GM12874 (cell line): ENCODE measurements around the gene PLCXD3.

Source experiments
- CTCF ChIP-seq: IDR thresholded peaks from 2 replicates; pipeline ENCODE4 v1.5.1; 2011; ENCODE audit warnings: low read depth, mild to moderate bottlenecking, control low read depth, low read length, moderate library complexity; ENCODE audit not compliant: insufficient read depth

The PLCXD3 gene

GRCh38 chr5:41482715-41483114 is 27.7 kb downstream of the PLCXD3 start:
- no peak for TF ChIP-seq CTCF

DNA sequence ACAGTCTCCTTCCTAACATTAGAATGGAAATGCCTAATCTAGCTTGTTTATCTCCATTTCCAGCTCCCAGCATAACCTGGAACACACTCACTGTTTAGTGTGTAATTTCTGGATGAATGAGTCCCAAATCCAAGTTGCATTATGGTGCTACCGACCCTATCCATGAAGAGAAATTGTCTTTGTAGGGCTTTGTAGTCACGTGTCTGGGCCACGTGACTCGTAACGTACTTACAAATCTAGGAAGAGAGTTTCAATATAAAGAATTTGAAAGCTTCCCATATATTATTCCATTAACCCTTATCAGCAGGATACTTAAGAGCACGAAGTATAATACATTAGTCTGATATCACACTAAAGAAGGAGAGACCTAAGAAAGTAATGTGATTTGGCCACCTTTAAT is 28.2 kb downstream of the PLCXD3 start:
- TF ChIP-seq CTCF = no peak

GRCh38 chr5:41465493-41466171 is 44.8 kb downstream of the PLCXD3 start:
- TF ChIP-seq CTCF = no peak

GRCh38 chr5:41459557-41459956 is 50.8 kb downstream of the PLCXD3 start:
- no peak for TF ChIP-seq CTCF

GRCh38 chr5:41457094-41457493 is 53.3 kb downstream of the PLCXD3 start:
- TF ChIP-seq CTCF = no peak

DNA sequence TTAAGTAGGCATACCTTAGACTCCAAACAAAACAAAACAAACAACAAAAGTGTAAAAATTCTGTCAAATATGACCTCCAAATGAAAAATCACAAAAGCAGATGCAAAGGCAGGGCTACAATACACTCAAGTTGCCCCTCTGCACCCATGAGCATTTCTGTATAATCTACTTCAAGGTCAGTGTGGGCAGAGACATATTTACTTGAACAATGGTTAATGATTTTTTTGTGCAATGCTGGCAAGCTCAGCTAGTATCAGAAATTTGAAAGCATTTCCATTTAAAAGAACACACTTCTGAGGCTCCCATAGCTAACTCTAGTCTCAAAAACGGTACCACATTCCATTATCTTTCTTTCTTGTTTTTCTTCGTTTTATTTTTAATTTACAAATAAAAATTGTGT is 57.9 kb downstream of the PLCXD3 start:
- TF ChIP-seq CTCF = no peak

- TF ChIP-seq CTCF = no peak
Observed at GRCh38 chr5:41447650-41448510, 62.5 kb downstream of the PLCXD3 start.
